Caco-2 (cell line): Measurements from ENCODE around the gene GLMP. TPM values are rescaled to one million over a fixed set of nuclear protein-coding genes. Genes with fewer than 3 reads are reported as not detected.

Source experiments
- BruUV-seq: library from RNA; stranded (reverse); fragments of 400-500 nt; replicated peaks from 2 replicates; lab custom pipeline; 2021; lab: Mats Ljungman, UMichigan
- CTCF ChIA-PET: fragments of 300-600 bp; sonication (Branson Sonifier 250); formaldehyde crosslinking; loops from one replicate; lab custom pipeline; 2022; ENCODE audit warnings: antibody characterized with exemption; lab: Charles Lee
- POLR2A ChIA-PET: fragments of 300-600 bp; sonication (Branson Sonifier 250); formaldehyde crosslinking; loops from one replicate; lab custom pipeline; 2022; ENCODE audit warnings: antibody characterized with exemption; lab: Charles Lee
- DNase-seq, 2 experiments: peaks; one replicate each; pipeline versions ENCODE4 v3.0.0 to v3.0.0-alpha.2; 2020 to 2022
- H3K27me3 ChIP-seq: replicated peaks from 2 replicates; pipeline ENCODE4 v1.6.0; 2011; ENCODE audit warnings: low read length; ENCODE audit not compliant: control insufficient read depth, insufficient read depth
- H3K36me3 ChIP-seq: 2 replicates; pipeline ENCODE4 v1.5.1; 2011; ENCODE audit warnings: low read length; ENCODE audit not compliant: control insufficient read depth, insufficient read depth
- H3K4me1 ChIP-seq: fragments of 250-450 bp; sonication (Bioruptor Pico); 2 replicates; pipeline ENCODE4 v1.5.1; 2020; ENCODE audit warnings: mild to moderate bottlenecking
- H3K4me3 ChIP-seq: 2 replicates; pipeline ENCODE4 v1.5.1; 2011; ENCODE audit warnings: low read depth, mild to moderate bottlenecking, control low read depth, low read length
- H3K9me3 ChIP-seq: fragments of 250-450 bp; sonication (Bioruptor Pico); 2 replicates; pipeline ENCODE4 v1.5.1; 2020; ENCODE audit warnings: mild to moderate bottlenecking, moderate library complexity
- H3K27ac Mint-ChIP-seq: one replicate; pipeline ENCODE4 v1.8.0; 2022; ENCODE audit warnings: mixed read lengths; ENCODE audit not compliant: unreplicated experiment
- H3K27me3 Mint-ChIP-seq: one replicate; pipeline ENCODE4 v1.8.0; 2022; ENCODE audit warnings: mixed read lengths; ENCODE audit not compliant: insufficient read depth, unreplicated experiment
- H3K36me3 Mint-ChIP-seq: one replicate; pipeline ENCODE4 v1.8.0; 2022; ENCODE audit warnings: mild to moderate bottlenecking, mixed read lengths; ENCODE audit not compliant: insufficient read depth, unreplicated experiment
- H3K4me1 Mint-ChIP-seq: one replicate; pipeline ENCODE4 v1.8.0; 2022; ENCODE audit warnings: low read depth, mixed read lengths; ENCODE audit not compliant: unreplicated experiment
- H3K4me3 Mint-ChIP-seq: one replicate; pipeline ENCODE4 v1.8.0; 2022; ENCODE audit warnings: mild to moderate bottlenecking, moderate library complexity, mixed read lengths; ENCODE audit not compliant: unreplicated experiment
- H3K9me3 Mint-ChIP-seq: one replicate; pipeline ENCODE4 v1.8.0; 2022; ENCODE audit warnings: mixed read lengths; ENCODE audit not compliant: unreplicated experiment
- CTCF ChIP-seq, 2 experiments: fragments of 200-600 bp in 1 of 2; IDR thresholded peaks; 1 replicate in 1 of 2; 2 replicates in 1 of 2; pipeline versions ENCODE4 v1.5.1 to v1.8.0; 2011 to 2022; ENCODE audit warnings: antibody characterized with exemption in 1 of 2, control low read depth in 1 of 2, inconsistent platforms in 1 of 2, low read depth in 1 of 2, low read length in 1 of 2, mild to moderate bottlenecking in 1 of 2, moderate library complexity in 1 of 2; ENCODE audit not compliant: insufficient read depth in 1 of 2, severe bottlenecking in 1 of 2, unreplicated experiment in 1 of 2
- intact Hi-C: fragments of 100-400 bp; cut with micrococcal nuclease; formaldehyde crosslinking; loops from one replicate; pipeline ENCODE4 v1.10.0; 2022; ENCODE audit not compliant: unreplicated experiment
- total RNA-seq: library from RNA; stranded (reverse); gene quantifications from 2 replicates; pipeline ENCODE4 v1.2.3, GENCODE V29; 2022

The GLMP gene
- total RNA-seq, 1 experiment from 2014 or later: 63.9 TPM

GRCh38 chr1:156247460-156248322 lies 47.8 kb downstream of the GLMP start, which contains the start of gene PAQR6:
PAQR6 (minus strand) TSS chr1:156248056; CDS start chr1:156246731, 1,325 bp downstream.
- peak within 1 kb of the TSS; percentile 48 for H3K27ac Mint-ChIP-seq
- no peaks in the 10 kb centered on the region for H3K27me3 Mint-ChIP-seq
- H3K4me3 ChIP-seq: no peak within 1 kb of the TSS
- no peak for TF ChIP-seq CTCF (IDR thresholded peaks at IDR 0.05; ENCODE audit: insufficient read depth in 1 of 2, low read depth in 1 of 2, low read length in 1 of 2, severe bottlenecking in 1 of 2, unreplicated experiment in 1 of 2)
- peaks cover 4% of the 10 kb centered on the region for H3K4me1 Mint-ChIP-seq
- intact Hi-C loops: no loop called here
- H3K36me3 Mint-ChIP-seq: peaks cover 87% of the 10 kb centered on the region
- peak within 1 kb of the TSS; percentile 16 for H3K4me3 Mint-ChIP-seq
- H3K36me3 ChIP-seq: peaks cover 6% of the 10 kb centered on the region; the same call in 1 of the 2 replicates
- no peaks in the 10 kb centered on the region for H3K9me3 ChIP-seq
- no peaks in the 10 kb centered on the region for H3K27me3 ChIP-seq
- POLR2A ChIA-PET: no interaction called here
- no peak for DNase-seq
- no TSS peak for BruUV-seq
- H3K9me3 Mint-ChIP-seq: no peaks in the 10 kb centered on the region
- CTCF ChIA-PET: interaction anchor here (0.6 to 1.0 kb wide), 4 partner anchors 16 to 106 kb away, joined by 3 to 4 read pairs (median 3); no protein-coding TSS in a partner anchor
- H3K4me1 ChIP-seq: no peaks in the 10 kb centered on the region

GRCh38 chr1:156246781-156247459 lies 48.6 kb downstream of the GLMP start:
- no peak overlapping the region for H3K4me3 ChIP-seq
- ChIA-PET POLR2A (no interaction called here), CTCF (interaction anchor here (1.6 to 1.9 kb wide), 2 partner anchors 106 to 110 kb away, joined by 6 read pairs; no protein-coding TSS in a partner anchor)
- H3K27ac Mint-ChIP-seq: no peak overlapping the region
- H3K36me3 Mint-ChIP-seq: peaks cover 87% of the 10 kb centered on the region
- no peak overlapping the region for H3K4me3 Mint-ChIP-seq
- H3K27me3 ChIP-seq: no peaks in the 10 kb centered on the region
- peaks cover 4% of the 10 kb centered on the region; the same call in 1 of the 2 replicates for H3K36me3 ChIP-seq
- H3K4me1 Mint-ChIP-seq: peaks cover 4% of the 10 kb centered on the region
- H3K27me3 Mint-ChIP-seq: no peaks in the 10 kb centered on the region
- intact Hi-C loops: no loop called here
- no peak for TF ChIP-seq CTCF (IDR thresholded peaks at IDR 0.05; ENCODE audit: insufficient read depth in 1 of 2, low read depth in 1 of 2, low read length in 1 of 2, severe bottlenecking in 1 of 2, unreplicated experiment in 1 of 2)
- no peaks in the 10 kb centered on the region for H3K4me1 ChIP-seq
- BruUV-seq: no TSS peak
- no peak for DNase-seq
- H3K9me3 ChIP-seq: no peaks in the 10 kb centered on the region
- H3K9me3 Mint-ChIP-seq: no peaks in the 10 kb centered on the region

GRCh38 chr1:156246241-156246780 lies 49.2 kb downstream of the GLMP start:
- Mint-ChIP-seq H3K4me1 (peaks cover 4% of the 10 kb centered on the region), H3K36me3 (peaks cover 84% of the 10 kb centered on the region), H3K9me3 (no peaks in the 10 kb centered on the region), H3K4me3 (no peak overlapping the region), H3K27me3 (no peaks in the 10 kb centered on the region), H3K27ac (no peak overlapping the region)
- ChIA-PET POLR2A (no interaction called here), CTCF (interaction anchor here (1.6 to 1.9 kb wide), 2 partner anchors 105 to 109 kb away, joined by 6 read pairs; no protein-coding TSS in a partner anchor)
- DNase-seq: no peak
- Histone ChIP-seq H3K4me3 (no peak overlapping the region), H3K4me1 (no peaks in the 10 kb centered on the region), H3K27me3 (no peaks in the 10 kb centered on the region), H3K36me3 (peaks cover 3% of the 10 kb centered on the region; the same call in 1 of the 2 replicates), H3K9me3 (no peaks in the 10 kb centered on the region)
- BruUV-seq: no TSS peak
- intact Hi-C loops: no loop called here
- no peak for TF ChIP-seq CTCF (IDR thresholded peaks at IDR 0.05; ENCODE audit: insufficient read depth in 1 of 2, low read depth in 1 of 2, low read length in 1 of 2, severe bottlenecking in 1 of 2, unreplicated experiment in 1 of 2)
